Nucleus accumbens (tissue), 56 donors: ENCODE data around the gene CNOT4.
"Not testable (repeated sequence)": the region's sequence is repeated elsewhere in the genome, so short reads cannot be mapped to it uniquely, and the experiment has no call there.

ENCODE experiments used
- DNase-seq, 56 donors: peaks; one replicate each; lab custom pipeline; 2025; lab: John Stamatoyannopoulos, UW

Gene CNOT4

GRCh38 chr7:135514856-135515255 lies 5.0 kb upstream of the CNOT4 start:
- no peak for DNase-seq

GRCh38 chr7:135512135-135512887 lies 2.4 kb upstream of the CNOT4 start:
- peak in 4 of 56 donors; percentile 5 to 12 (median 6) for DNase-seq

GRCh38 chr7:135510592-135511183 lies 786 bp upstream of the CNOT4 start:
- DNase-seq: peak in 18 of 56 donors; percentile 3 to 39 (median 22)

GRCh38 chr7:135509589-135509838 lies 388 bp downstream of the CNOT4 start:
- DNase-seq: peak in 1 of 56 donors; percentile 45

- DNase-seq: peak in 25 of 56 donors; percentile 3 to 72 (median 31)
Measured at GRCh38 chr7:135508883-135509588, 866 bp downstream of the CNOT4 start.

GRCh38 chr7:135501402-135501801 lies 8.5 kb downstream of the CNOT4 start:
- DNase-seq: no peak

GRCh38 chr7:135499818-135500217 lies 10.1 kb downstream of the CNOT4 start:
- DNase-seq: no peak

GRCh38 chr7:135497161-135497560 lies 12.7 kb downstream of the CNOT4 start:
- DNase-seq: not testable (repeated sequence)

GRCh38 chr7:135493362-135493761 lies 16.5 kb downstream of the CNOT4 start:
- DNase-seq: no peak

- no peak for DNase-seq
Measured at GRCh38 chr7:135492151-135492550, 17.8 kb downstream of the CNOT4 start.

GRCh38 chr7:135490783-135491182 lies 19.1 kb downstream of the CNOT4 start:
- no peak for DNase-seq

GRCh38 chr7:135489791-135490190 lies 20.1 kb downstream of the CNOT4 start:
- DNase-seq: no peak

- no peak for DNase-seq
Measured at GRCh38 chr7:135486261-135486920, 23.5 kb downstream of the CNOT4 start.

- no peak for DNase-seq
Measured at GRCh38 chr7:135481598-135481979, 28.3 kb downstream of the CNOT4 start.

GRCh38 chr7:135480966-135481597 lies 28.8 kb downstream of the CNOT4 start:
- DNase-seq: no peak

- no peak for DNase-seq
Measured at GRCh38 chr7:135475521-135475920, 34.4 kb downstream of the CNOT4 start.

GRCh38 chr7:135469705-135470104 lies 40.2 kb downstream of the CNOT4 start:
- DNase-seq: not testable (repeated sequence)

- DNase-seq: no peak
Measured at GRCh38 chr7:135467207-135467711, 42.6 kb downstream of the CNOT4 start.

- DNase-seq: no peak
Measured at GRCh38 chr7:135466442-135467206, 43.3 kb downstream of the CNOT4 start.

GRCh38 chr7:135463908-135464307 lies 46.0 kb downstream of the CNOT4 start:
- no peak for DNase-seq
